HL-60 (cell line): ENCODE results near the gene PEX5L.

Source experiments
- CTCF ChIP-seq: IDR thresholded peaks from one replicate; pipeline ENCODE4 v1.5.1; 2011; ENCODE audit warnings: low read length, control low read depth, inconsistent platforms; ENCODE audit not compliant: insufficient read depth
- GABPA ChIP-seq: IDR thresholded peaks from 2 replicates; pipeline ENCODE4 v1.6.1; 2012; ENCODE audit warnings: low read depth
- POLR2AphosphoS5 ChIP-seq: IDR thresholded peaks from 2 replicates; pipeline ENCODE4 v1.6.1; 2012; ENCODE audit warnings: low read depth
- REST ChIP-seq: IDR thresholded peaks from 2 replicates; pipeline ENCODE4 v1.6.1; 2012; ENCODE audit warnings: low read depth; ENCODE audit not compliant: insufficient replicate concordance
- SPI1 ChIP-seq: IDR thresholded peaks from 2 replicates; pipeline ENCODE4 v1.6.1; 2012; ENCODE audit warnings: low read depth, mild to moderate bottlenecking, borderline replicate concordance

DNA sequence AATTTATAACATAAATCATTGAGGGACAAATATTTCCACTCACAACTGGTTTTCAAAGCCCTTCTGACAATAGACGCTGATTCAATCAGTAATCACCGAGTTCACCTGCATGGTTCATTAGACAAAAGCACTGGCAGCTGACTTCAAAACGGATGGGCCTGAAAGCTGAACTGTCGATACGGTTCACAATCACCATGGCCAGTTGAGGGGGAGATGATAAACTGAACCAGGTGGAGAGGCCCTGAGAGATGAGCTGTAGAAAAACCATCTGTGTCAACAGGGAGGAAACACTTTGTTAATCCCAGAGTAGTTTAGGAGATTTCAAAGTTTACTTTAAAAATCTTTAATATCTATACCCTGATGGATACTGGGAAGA, 75.0 kb downstream of the PEX5L start:
- TF ChIP-seq CTCF = no peak
- TF ChIP-seq REST = no peak
- no peak for TF ChIP-seq POLR2AphosphoS5
- no peak for TF ChIP-seq GABPA
- TF ChIP-seq SPI1 = no peak
